Activated gamma-delta T cell treated with anti-CD3 and anti-CD28 coated beads, Interleukin-2, amount 50 U/mL, for 16 hours (primary cell): ENCODE data around the gene GRM3.

Experiments
- DNase-seq: peaks from one replicate; pipeline ENCODE4 v3.0.0-alpha.2; 2020; ENCODE audit warnings: low read depth

GRM3 gene

GRCh38 chr7:86706406-86706805 is 62.7 kb downstream of the GRM3 start:
- DNase-seq: no peak

DNA sequence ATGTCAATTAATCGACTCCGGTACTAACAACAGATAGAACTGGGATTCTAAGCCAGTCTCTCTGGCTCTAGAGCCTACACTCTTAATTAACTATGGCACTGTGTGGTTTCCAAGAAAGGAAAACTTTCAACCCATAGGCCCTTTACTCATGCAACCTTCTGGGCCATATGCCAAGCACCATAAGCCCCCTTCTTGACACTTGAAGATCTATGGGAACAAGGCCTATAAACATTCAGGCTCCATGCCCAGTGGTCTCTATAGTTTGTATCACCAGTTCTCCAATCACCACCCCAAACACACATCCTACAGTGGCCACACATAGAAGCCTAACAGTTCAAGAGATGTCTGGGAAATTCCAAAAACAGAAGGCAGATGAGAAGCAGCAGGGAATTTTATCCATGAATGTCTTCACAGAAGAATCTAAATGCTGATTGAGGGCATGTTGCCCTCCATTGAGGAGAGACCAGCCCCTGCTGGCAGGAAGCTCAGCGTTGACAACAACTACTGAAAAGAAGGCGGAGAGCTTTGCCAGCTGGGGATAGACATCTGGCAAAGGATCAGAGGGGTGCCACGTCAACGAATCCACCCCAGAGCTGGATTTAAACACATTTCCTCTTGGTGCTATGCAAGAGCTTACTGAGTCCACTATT is 64.4 kb downstream of the GRM3 start:
- DNase-seq: no peak

DNA sequence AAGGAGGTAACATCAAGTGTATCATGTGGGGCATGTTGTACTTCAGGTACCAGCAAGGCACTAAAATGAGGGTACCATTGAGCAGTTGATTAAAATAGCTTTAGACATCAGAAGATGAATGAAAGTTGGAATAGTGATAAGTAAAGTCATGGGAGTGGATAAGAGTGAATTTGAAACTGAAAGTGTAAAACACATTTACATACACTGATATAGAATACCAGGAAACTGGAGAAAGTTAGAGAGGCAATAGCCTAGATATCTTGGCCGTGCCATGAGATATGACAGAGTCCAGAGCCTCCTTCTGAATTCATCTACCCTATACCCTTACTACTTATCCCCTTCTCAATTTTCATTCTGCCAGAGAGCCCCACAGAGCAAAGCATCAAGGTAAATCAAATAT is 76.6 kb downstream of the GRM3 start:
- no peak for DNase-seq

GRCh38 chr7:86733783-86734182 is 90.1 kb downstream of the GRM3 start:
- DNase-seq: no peak

GRCh38 chr7:86745013-86745745 is 101.5 kb downstream of the GRM3 start:
- DNase-seq: no peak

DNA sequence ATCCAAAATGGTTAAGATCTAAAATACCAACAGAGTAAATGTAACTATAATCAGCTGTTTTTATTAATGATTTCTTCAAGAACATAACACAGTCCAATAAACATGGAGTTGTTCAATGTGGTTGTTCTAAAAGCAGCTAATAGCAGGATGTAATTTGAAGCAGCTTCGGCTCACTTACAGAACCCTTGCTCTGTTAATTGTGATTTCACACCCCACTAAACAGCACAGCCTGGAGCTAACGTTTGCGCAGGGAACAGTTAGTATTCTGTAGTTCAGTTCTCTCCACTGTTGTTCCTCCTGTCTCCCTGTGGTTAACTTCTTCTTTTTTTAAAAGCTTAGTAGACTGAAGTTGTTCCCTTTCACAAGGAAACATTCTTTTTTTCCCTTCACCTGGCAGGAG is 104.0 kb downstream of the GRM3 start:
- DNase-seq: no peak

GRCh38 chr7:86748201-86748600 is 104.5 kb downstream of the GRM3 start:
- DNase-seq: no peak

- no peak for DNase-seq
Observed at GRCh38 chr7:86748843-86749719, 105.4 kb downstream of the GRM3 start.

- DNase-seq: no peak
Observed at GRCh38 chr7:86749741-86750665, 106.3 kb downstream of the GRM3 start.

DNA sequence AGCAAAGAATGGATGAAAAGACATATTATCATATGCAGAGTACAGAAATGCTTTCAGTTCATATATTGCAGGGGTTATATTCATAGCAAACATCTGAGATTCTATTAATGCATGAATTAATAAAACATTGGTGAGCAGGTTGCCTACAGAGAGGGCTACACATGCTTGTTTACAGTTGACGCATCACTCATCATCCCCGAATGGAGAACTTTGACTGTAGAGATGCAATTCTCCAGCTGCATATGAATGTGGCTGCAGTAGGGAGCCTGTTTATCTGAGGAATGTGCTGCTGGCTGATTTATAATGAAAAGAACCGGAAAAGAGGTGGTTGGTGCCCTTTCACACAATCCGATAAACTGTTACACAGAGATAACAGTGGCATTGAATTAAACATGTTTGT is 116.5 kb downstream of the GRM3 start:
- no peak for DNase-seq

GRCh38 chr7:86762129-86762528 is 118.4 kb downstream of the GRM3 start:
- no peak for DNase-seq

DNA sequence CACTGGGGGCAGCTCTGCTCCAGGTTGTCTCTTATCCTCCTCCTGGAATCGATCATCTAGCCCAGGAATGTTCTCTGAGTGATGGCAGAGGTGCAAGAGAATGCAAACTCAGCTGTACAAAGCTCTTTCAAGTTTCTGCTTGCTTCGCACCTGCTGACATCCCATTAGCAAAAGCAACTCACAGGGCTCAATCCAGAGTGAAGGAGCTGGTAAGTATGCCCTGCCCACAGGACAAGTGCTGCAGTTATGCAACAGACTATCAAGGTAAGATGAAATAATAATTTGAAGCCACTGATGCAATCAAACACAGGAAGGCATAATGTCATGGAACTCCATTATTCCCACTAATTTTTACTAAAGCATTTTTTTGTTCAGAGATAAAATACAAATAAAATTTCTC is 122.2 kb downstream of the GRM3 start:
- DNase-seq: no peak

DNA sequence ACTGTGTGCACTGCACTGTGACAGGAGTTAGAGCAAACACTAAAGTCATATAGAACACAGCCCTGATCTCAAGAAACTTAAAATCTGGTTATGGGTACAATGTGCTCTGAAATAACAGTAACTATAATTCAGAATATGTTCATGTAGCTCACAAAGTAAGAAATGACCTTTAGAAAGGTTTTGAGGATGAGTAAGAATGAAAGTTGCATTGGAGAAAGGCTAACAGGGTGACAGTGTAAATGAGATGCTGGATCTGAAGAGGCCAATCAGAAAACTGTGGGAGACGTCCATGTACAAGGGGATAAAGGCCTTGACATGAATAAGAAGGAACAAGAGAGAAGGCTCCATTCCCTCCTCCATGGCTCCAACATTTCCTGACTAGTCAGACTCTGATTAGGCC is 124.7 kb downstream of the GRM3 start:
- DNase-seq: no peak

DNA sequence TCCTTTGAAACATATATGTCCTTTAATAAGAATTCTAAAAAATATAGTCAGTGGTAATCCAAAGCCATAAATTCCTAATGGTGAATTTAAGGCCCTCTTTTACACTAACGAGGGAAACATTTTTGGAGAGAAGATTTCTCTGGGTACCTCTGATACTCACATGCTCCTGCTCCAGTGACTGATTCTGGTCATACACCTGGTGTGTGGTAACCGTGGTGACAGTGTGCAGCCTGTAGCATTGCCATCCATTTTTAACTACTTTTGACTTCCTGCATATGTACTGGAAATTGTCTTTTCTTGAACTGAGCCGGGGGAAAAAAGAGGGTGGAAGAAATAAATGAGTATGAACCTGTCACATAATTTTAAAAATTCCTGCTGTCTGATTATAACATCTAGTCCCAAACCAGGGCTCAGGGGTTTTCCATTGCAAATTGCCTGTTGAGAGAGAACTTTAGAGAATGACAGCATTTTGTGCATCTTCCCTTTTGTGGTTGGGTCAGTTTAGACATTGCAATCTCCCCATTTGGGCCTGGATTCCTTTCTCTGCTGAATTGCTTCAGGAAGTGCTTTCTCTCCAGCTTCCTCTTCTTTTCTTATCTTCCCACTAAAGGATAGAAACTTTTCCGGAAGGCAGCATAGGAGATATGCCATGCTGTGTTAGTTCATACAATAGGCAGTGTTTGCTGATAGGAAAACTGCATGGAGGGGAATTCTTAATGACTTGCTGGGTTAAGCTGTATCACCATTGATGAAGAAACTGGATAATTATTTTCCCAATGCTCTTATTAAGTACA is 125.5 kb downstream of the GRM3 start:
- no peak for DNase-seq

DNA sequence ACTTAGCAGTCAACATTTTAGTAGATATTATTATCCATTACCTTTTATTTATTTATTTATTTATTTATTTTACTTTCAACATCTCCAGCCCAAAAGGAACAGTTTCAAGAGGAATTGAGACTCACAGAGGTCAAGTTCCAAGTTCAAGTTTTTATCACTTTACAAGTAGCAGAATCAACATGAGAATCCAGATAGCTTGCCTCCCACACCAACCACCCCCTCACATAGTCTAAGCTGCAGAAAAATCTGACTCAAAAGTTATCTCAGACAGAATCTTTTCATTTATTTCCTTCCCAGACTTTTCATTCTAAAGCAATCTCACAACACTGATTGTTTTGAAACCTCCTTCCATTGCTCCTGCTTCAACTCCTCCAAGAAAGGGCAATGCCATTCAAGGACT is 129.6 kb downstream of the GRM3 start:
- no peak for DNase-seq

- DNase-seq: no peak
Observed at GRCh38 chr7:86775203-86775602, 131.5 kb downstream of the GRM3 start.

- DNase-seq: no peak
Observed at GRCh38 chr7:86776136-86776535, 132.4 kb downstream of the GRM3 start.

DNA sequence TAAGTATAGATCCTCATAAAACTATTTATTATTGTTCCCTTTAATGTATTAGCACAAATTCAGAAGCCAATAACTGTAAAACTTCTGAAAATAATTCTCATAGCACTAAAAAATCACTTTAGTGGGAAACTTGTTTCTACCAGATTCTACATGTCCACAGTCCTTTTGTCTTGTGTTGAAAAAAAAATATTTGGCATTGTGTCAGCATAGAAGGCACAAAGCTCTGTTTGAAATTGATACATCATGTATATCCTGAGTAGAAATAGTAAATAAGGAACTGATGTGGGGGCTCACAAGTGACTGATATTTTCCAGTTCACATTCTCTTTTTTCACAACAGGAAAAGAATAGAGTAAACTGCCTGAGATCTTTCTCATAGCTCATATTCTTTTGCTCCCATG is 134.6 kb downstream of the GRM3 start:
- no peak for DNase-seq

GRCh38 chr7:86784765-86785164 is 141.1 kb downstream of the GRM3 start:
- no peak for DNase-seq

GRCh38 chr7:86785641-86786040 is 141.9 kb downstream of the GRM3 start:
- DNase-seq: no peak

- DNase-seq: no peak
Observed at GRCh38 chr7:86786376-86786775, 142.7 kb downstream of the GRM3 start.
